HL-60 (cell line): ENCODE results near the gene SHC3.

Source experiments
- DNase-seq, 2 experiments: peaks; one replicate each; pipeline ENCODE4 v3.0.0-alpha.2; 2010 to 2020; ENCODE audit warnings: low read depth in 1 of 2, low spot score in 1 of 2
- H3K27ac ChIP-seq: fragments of 250-450 bp; sonication (Bioruptor Pico); replicated peaks from 2 replicates; pipeline ENCODE4 v1.5.1; 2020; ENCODE audit warnings: mild to moderate bottlenecking, moderate library complexity
- H3K27me3 ChIP-seq: fragments of 250-450 bp; sonication (Bioruptor Pico); 2 replicates; pipeline ENCODE4 v1.5.1; 2021; ENCODE audit warnings: mild to moderate bottlenecking, moderate library complexity; ENCODE audit not compliant: insufficient read depth, poor library complexity, severe bottlenecking
- H3K4me3 ChIP-seq: replicated peaks from 2 replicates; pipeline ENCODE4 v1.5.1; 2011; ENCODE audit warnings: mild to moderate bottlenecking, control low read depth, low read length; ENCODE audit not compliant: insufficient read depth
- CTCF ChIP-seq: IDR thresholded peaks from one replicate; pipeline ENCODE4 v1.5.1; 2011; ENCODE audit warnings: low read length, control low read depth, inconsistent platforms; ENCODE audit not compliant: insufficient read depth
- GABPA ChIP-seq: IDR thresholded peaks from 2 replicates; pipeline ENCODE4 v1.6.1; 2012; ENCODE audit warnings: low read depth
- POLR2AphosphoS5 ChIP-seq: IDR thresholded peaks from 2 replicates; pipeline ENCODE4 v1.6.1; 2012; ENCODE audit warnings: low read depth
- REST ChIP-seq: IDR thresholded peaks from 2 replicates; pipeline ENCODE4 v1.6.1; 2012; ENCODE audit warnings: low read depth; ENCODE audit not compliant: insufficient replicate concordance
- SPI1 ChIP-seq: IDR thresholded peaks from 2 replicates; pipeline ENCODE4 v1.6.1; 2012; ENCODE audit warnings: low read depth, mild to moderate bottlenecking, borderline replicate concordance

SHC3 gene

GRCh38 chr9:89107406-89107805 lies 71.2 kb downstream of the SHC3 start:
- H3K27ac ChIP-seq, result no peak overlapping the region
- H3K27me3 ChIP-seq, result peaks cover 4% of the 10 kb centered on the region
- H3K4me3 ChIP-seq, result no peak overlapping the region
- no peak for DNase-seq
- TF ChIP-seq REST (no peak), CTCF (no peak), GABPA (no peak), SPI1 (no peak), POLR2AphosphoS5 (no peak)

GRCh38 chr9:89106224-89106851 lies 72.3 kb downstream of the SHC3 start:
- H3K4me3 ChIP-seq, result no peak overlapping the region
- no peak for DNase-seq
- no peaks in the 10 kb centered on the region for H3K27me3 ChIP-seq
- TF ChIP-seq POLR2AphosphoS5 (no peak), SPI1 (no peak), GABPA (no peak), REST (no peak), CTCF (no peak)
- H3K27ac ChIP-seq, result no peak overlapping the region

- no peak overlapping the region for H3K27ac ChIP-seq
- no peaks in the 10 kb centered on the region for H3K27me3 ChIP-seq
- TF ChIP-seq REST, result no peak
- TF ChIP-seq SPI1, result no peak
- no peak for TF ChIP-seq CTCF
- no peak for TF ChIP-seq GABPA
- no peak for TF ChIP-seq POLR2AphosphoS5
- H3K4me3 ChIP-seq, result no peak overlapping the region
- DNase-seq, result no peak
Observed at GRCh38 chr9:89104821-89105220, 73.8 kb downstream of the SHC3 start.
